ENCODE measurements around the gene ARHGEF28.

The ARHGEF28 gene

DNA sequence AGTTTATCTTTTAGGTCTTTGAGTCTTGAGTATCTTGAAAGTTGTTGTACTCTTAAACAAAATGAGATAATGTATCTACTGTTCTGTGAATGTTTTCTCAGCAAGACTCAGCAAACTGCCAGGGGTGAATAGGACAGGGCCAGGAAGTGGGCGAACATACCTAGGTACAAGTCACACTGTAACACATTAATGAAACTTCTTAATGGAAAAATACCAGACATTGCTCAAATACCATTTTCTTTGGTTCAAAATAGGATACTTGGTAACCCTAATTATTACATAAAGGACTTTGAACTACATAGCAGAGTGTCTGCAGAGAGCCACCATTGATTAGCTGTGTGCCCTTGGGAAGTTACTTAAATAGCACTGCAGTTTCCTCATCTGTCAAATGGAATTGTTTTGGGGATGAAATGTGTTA is 197.5 kb downstream of the ARHGEF28 start:
- H2AFZ ChIP-seq (ENCODE audit: low read depth, low read length), result no peak overlapping the region
- no peak for DNase-seq

GRCh38 chr5:73825199-73825598 is 199.2 kb downstream of the ARHGEF28 start:
- TF ChIP-seq CTCF (IDR thresholded peaks at IDR 0.05; ENCODE audit: borderline replicate concordance, extremely low read depth, low read length, poor library complexity, severe bottlenecking) (no peak), EZH2 (IDR thresholded peaks at IDR 0.05; ENCODE audit: borderline replicate concordance, low read depth, low read length, severe bottlenecking) (no peak)
- Histone ChIP-seq H3K27me3 (ENCODE audit: insufficient read depth, low read length, poor library complexity) (no peaks in the 10 kb centered on the region), H3K9ac (ENCODE audit: low read depth, low read length) (no peak overlapping the region), H3K36me3 (ENCODE audit: insufficient read depth, low read length) (no peaks in the 10 kb centered on the region), H3K4me3 (ENCODE audit: low read depth in 1 of 2, low read length in 2 of 2) (no peak overlapping the region), H3K4me1 (ENCODE audit: insufficient read depth, low read length) (no peaks in the 10 kb centered on the region), H4K20me1 (ENCODE audit: insufficient read depth, low read length) (no peaks in the 10 kb centered on the region), H3K9me3 (ENCODE audit: insufficient read depth, low read length, severe bottlenecking) (no peaks in the 10 kb centered on the region), H2AFZ (ENCODE audit: low read depth, low read length) (no peak overlapping the region), H3K4me2 (ENCODE audit: insufficient read depth, low read length) (no peak overlapping the region), H3K79me2 (ENCODE audit: insufficient read depth, low read length) (no peaks in the 10 kb centered on the region), H3K27ac (ENCODE audit: low read length) (no peak overlapping the region)
- ATAC-seq (ENCODE audit: insufficient read depth, low read depth) (no peak), DNase-seq (no peak)

More for the DNA sequence above, 197.5 kb downstream of the ARHGEF28 start:
- no peak overlapping the region for H3K27ac ChIP-seq (ENCODE audit: low read length)
- H3K4me3 ChIP-seq (ENCODE audit: low read depth in 1 of 2, low read length in 2 of 2), result no peak overlapping the region
- H3K4me1 ChIP-seq (ENCODE audit: insufficient read depth, low read length), result no peaks in the 10 kb centered on the region
- no peaks in the 10 kb centered on the region for H3K9me3 ChIP-seq (ENCODE audit: insufficient read depth, low read length, severe bottlenecking)
- no peaks in the 10 kb centered on the region for H3K79me2 ChIP-seq (ENCODE audit: insufficient read depth, low read length)
- no peak for ATAC-seq (ENCODE audit: insufficient read depth, low read depth)
- no peaks in the 10 kb centered on the region for H4K20me1 ChIP-seq (ENCODE audit: insufficient read depth, low read length)
- TF ChIP-seq CTCF (IDR thresholded peaks at IDR 0.05; ENCODE audit: borderline replicate concordance, extremely low read depth, low read length, poor library complexity, severe bottlenecking), result no peak
- no peaks in the 10 kb centered on the region for H3K27me3 ChIP-seq (ENCODE audit: insufficient read depth, low read length, poor library complexity)
- no peaks in the 10 kb centered on the region for H3K36me3 ChIP-seq (ENCODE audit: insufficient read depth, low read length)
- no peak overlapping the region for H3K4me2 ChIP-seq (ENCODE audit: insufficient read depth, low read length)
- H3K9ac ChIP-seq (ENCODE audit: low read depth, low read length), result no peak overlapping the region

DNA sequence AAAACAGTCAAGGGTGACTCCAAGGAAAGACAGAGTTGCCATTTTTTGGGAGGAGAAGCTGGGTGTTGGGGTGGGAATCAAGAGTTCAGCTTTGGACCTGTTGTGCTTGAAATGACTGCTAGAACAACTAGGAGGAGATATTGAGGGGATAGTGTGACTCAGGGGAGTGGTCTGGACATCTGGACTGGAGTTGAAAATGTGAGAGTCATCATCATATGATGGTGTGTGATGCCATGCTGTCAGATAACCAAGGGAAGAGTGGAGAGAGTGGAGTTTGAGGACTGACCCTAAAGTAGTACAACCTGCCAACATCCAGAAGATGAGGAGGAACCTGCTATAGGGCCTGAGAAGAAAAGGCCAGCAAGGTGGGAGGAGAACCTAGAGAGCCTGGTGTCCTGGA is 199.7 kb downstream of the ARHGEF28 start:
- Histone ChIP-seq H3K27me3 (ENCODE audit: insufficient read depth, low read length, poor library complexity) (no peaks in the 10 kb centered on the region), H3K36me3 (ENCODE audit: insufficient read depth, low read length) (no peaks in the 10 kb centered on the region), H3K27ac (ENCODE audit: low read length) (no peak overlapping the region), H3K9ac (ENCODE audit: low read depth, low read length) (no peak overlapping the region), H3K4me3 (ENCODE audit: low read depth in 1 of 2, low read length in 2 of 2) (no peak overlapping the region), H3K9me3 (ENCODE audit: insufficient read depth, low read length, severe bottlenecking) (no peaks in the 10 kb centered on the region), H3K4me1 (ENCODE audit: insufficient read depth, low read length) (no peaks in the 10 kb centered on the region), H3K79me2 (ENCODE audit: insufficient read depth, low read length) (no peaks in the 10 kb centered on the region), H4K20me1 (ENCODE audit: insufficient read depth, low read length) (no peaks in the 10 kb centered on the region), H3K4me2 (ENCODE audit: insufficient read depth, low read length) (no peak overlapping the region), H2AFZ (ENCODE audit: low read depth, low read length) (no peak overlapping the region)
- ATAC-seq (ENCODE audit: insufficient read depth, low read depth) (no peak), DNase-seq (no peak)
- no peak for TF ChIP-seq EZH2 (IDR thresholded peaks at IDR 0.05; ENCODE audit: borderline replicate concordance, low read depth, low read length, severe bottlenecking)
- no peak for TF ChIP-seq CTCF (IDR thresholded peaks at IDR 0.05; ENCODE audit: borderline replicate concordance, extremely low read depth, low read length, poor library complexity, severe bottlenecking)

Measured in DND-41 (cell line).